Epithelial cell of esophagus (primary cell): ENCODE measurements around the gene SMARCD3.

Experiments used
- DNase-seq: peaks from one replicate; pipeline ENCODE4 v3.0.0; 2010; ENCODE audit warnings: low read depth
- H3K4me3 ChIP-seq: 2 replicates; pipeline ENCODE4 v1.5.1; 2011; ENCODE audit warnings: mild to moderate bottlenecking, low read length, control low read depth
- TF ChIP-seq, protein P1 (sequence below): IDR thresholded peaks from 2 replicates; pipeline ENCODE4 v1.5.1; 2011; ENCODE audit warnings: low read depth, mild to moderate bottlenecking, low read length, control low read depth, inconsistent platforms; ENCODE audit not compliant: insufficient read depth; ENCODE audit errors: missing control alignments

The SMARCD3 gene

GRCh38 chr7:151244196-151244840, 4.2 kb downstream of the SMARCD3 start:
- TF ChIP-seq, protein P1, sequence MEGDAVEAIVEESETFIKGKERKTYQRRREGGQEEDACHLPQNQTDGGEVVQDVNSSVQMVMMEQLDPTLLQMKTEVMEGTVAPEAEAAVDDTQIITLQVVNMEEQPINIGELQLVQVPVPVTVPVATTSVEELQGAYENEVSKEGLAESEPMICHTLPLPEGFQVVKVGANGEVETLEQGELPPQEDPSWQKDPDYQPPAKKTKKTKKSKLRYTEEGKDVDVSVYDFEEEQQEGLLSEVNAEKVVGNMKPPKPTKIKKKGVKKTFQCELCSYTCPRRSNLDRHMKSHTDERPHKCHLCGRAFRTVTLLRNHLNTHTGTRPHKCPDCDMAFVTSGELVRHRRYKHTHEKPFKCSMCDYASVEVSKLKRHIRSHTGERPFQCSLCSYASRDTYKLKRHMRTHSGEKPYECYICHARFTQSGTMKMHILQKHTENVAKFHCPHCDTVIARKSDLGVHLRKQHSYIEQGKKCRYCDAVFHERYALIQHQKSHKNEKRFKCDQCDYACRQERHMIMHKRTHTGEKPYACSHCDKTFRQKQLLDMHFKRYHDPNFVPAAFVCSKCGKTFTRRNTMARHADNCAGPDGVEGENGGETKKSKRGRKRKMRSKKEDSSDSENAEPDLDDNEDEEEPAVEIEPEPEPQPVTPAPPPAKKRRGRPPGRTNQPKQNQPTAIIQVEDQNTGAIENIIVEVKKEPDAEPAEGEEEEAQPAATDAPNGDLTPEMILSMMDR, result peak; percentile 92
- H3K4me3 ChIP-seq, result no peak overlapping the region
- peak; percentile 50 for DNase-seq

DNA sequence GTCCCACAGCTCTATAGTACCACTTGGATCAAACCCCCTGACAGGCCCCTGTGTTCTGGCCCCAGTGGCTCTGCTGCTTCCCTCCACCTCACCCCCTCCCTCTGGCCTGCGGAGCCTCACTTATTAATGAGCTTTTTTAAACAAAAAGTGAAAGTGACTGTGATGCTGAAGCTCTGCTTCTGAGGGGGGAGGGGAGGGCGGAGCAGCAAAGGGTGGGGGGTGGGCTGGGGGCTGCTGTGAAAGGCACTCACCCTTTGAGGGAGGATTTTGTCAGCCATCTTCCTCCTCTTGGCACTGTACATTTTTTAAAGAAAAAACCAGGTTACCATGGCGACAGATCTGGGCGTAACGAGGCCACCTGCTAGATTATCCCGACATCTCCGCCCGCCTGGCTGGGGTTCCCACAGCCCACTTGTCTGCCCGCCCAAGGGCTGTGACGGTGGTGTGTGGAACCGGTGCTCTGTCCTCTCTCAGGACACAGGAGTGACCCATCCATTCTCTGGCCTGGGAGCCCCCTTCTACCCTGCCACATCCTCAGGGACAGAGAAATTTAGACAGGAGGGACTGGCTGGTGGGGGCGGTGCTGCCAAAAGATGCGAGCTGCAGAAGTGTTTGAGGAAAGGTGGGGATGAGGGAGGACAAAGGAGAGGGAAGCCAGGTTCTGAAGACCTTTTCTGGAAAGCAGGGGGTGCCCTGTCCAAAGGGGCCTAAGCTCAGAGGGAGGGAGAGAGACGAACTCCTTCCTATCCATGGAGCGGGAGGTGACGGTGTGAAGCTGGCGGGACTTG, 4.9 kb downstream of the SMARCD3 start:
- no peak overlapping the region for H3K4me3 ChIP-seq
- TF ChIP-seq, protein P1, result no peak
- no peak for DNase-seq

DNA sequence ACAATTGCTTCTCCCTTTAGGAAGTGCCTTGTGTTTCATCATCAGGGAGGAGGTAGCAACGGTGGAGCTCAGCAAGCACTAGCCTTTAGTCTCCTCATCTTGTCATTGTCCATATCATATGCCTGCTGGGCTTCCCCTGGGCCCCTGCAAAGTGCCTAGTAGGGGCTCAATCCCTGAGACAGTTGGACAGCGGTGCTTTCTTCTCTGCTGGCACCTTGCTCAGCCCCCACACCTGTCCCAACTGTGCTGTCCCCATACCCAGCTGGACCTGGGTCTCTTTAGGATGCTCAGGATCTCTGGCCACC, 5.5 kb downstream of the SMARCD3 start:
- no peak for DNase-seq
- TF ChIP-seq, protein P1, result no peak
- no peak overlapping the region for H3K4me3 ChIP-seq

- no peak overlapping the region for H3K4me3 ChIP-seq
- TF ChIP-seq, protein P1, result no peak
These were observed 6.1 kb downstream of the SMARCD3 start for GRCh38 chr7:151242159-151243044.

GRCh38 chr7:151241755-151242096, 6.8 kb downstream of the SMARCD3 start:
- TF ChIP-seq, protein P1, result no peak
- no peak for DNase-seq

More at GRCh38 chr7:151242159-151243044, 6.1 kb downstream of the SMARCD3 start:
- no peak for DNase-seq

GRCh38 chr7:151240942-151241754, 7.3 kb downstream of the SMARCD3 start:
- H3K4me3 ChIP-seq, result no peak overlapping the region
- DNase-seq, result no peak
- TF ChIP-seq, protein P1, result no peak

More at GRCh38 chr7:151241755-151242096, 6.8 kb downstream of the SMARCD3 start:
- no peak overlapping the region for H3K4me3 ChIP-seq
